IPS-11a (cell line): ENCODE results near the gene MAEL.

Experiments used
- H3K4me3 ChIP-seq: one replicate; pipeline ENCODE4 v1.5.1; 2013; ENCODE audit warnings: low read depth, low read length, control low read depth

MAEL gene

GRCh38 chr1:167054946-167055630 lies 66.0 kb downstream of the MAEL start:
- H3K4me3 ChIP-seq = no peak overlapping the region

- no peak overlapping the region for H3K4me3 ChIP-seq
Observed at GRCh38 chr1:167056529-167057231, 67.6 kb downstream of the MAEL start.

- no peak overlapping the region for H3K4me3 ChIP-seq
Observed at GRCh38 chr1:167057241-167057688, 68.2 kb downstream of the MAEL start.

- H3K4me3 ChIP-seq = no peak overlapping the region
Observed at GRCh38 chr1:167059045-167059808, 70.1 kb downstream of the MAEL start.

GRCh38 chr1:167059809-167060107 lies 70.7 kb downstream of the MAEL start:
- no peak overlapping the region for H3K4me3 ChIP-seq

GRCh38 chr1:167060141-167061072 lies 71.3 kb downstream of the MAEL start:
- H3K4me3 ChIP-seq = no peak overlapping the region

GRCh38 chr1:167061073-167061464 lies 72.0 kb downstream of the MAEL start:
- no peak overlapping the region for H3K4me3 ChIP-seq

- H3K4me3 ChIP-seq = no peak overlapping the region
Observed at GRCh38 chr1:167064621-167065020, 75.5 kb downstream of the MAEL start.

GRCh38 chr1:167065471-167065870 lies 76.4 kb downstream of the MAEL start:
- no peak overlapping the region for H3K4me3 ChIP-seq

GRCh38 chr1:167066333-167067122 lies 77.4 kb downstream of the MAEL start:
- no peak overlapping the region for H3K4me3 ChIP-seq

- H3K4me3 ChIP-seq = no peak overlapping the region
Observed at GRCh38 chr1:167067904-167068303, 78.8 kb downstream of the MAEL start.

GRCh38 chr1:167068761-167069160 lies 79.7 kb downstream of the MAEL start:
- H3K4me3 ChIP-seq = no peak overlapping the region

- no peak overlapping the region for H3K4me3 ChIP-seq
Observed at GRCh38 chr1:167071286-167071685, 82.2 kb downstream of the MAEL start.
